ENCODE measurements around the gene ZBTB34.
"Not testable (repeated sequence)": the region's sequence is repeated elsewhere in the genome, so short reads cannot be mapped to it uniquely, and the experiment has no call there.

ZBTB34 gene, protein sequence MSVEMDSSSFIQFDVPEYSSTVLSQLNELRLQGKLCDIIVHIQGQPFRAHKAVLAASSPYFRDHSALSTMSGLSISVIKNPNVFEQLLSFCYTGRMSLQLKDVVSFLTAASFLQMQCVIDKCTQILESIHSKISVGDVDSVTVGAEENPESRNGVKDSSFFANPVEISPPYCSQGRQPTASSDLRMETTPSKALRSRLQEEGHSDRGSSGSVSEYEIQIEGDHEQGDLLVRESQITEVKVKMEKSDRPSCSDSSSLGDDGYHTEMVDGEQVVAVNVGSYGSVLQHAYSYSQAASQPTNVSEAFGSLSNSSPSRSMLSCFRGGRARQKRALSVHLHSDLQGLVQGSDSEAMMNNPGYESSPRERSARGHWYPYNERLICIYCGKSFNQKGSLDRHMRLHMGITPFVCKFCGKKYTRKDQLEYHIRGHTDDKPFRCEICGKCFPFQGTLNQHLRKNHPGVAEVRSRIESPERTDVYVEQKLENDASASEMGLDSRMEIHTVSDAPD

DNA sequence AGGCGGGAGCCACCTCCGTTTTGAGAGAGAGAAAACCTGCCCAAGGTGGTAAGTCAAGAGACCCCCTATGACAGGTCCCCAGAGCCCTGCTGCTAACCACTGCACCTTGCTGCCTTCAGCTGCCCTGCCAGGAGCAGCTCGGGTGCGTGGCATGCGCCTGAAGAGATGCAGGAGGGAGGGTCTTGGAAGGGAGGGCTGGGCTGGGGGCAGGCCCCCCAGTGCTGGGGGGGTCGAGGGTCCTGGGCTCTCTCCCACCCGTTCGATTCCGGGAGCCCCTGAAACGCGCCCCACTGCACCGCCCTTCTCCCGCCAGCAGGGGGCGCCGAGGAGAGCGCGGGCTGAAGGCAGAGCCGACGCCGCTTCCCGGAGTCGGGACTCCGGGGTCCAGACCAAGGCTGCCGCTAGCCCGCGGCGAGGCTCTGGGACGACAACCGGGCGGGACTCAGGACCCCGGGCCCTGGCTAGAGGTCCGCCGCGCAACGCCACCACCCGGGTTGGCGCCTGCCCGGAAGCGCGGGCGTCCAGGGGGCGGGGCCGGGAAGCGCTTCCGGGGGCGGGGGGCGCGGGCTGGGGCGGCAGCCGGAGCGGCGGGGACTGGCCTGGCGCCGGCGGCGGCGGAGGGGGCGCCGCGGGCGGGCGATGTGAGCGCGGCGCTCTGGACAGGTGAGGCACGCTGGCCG lies at the start of gene ZBTB34:
Gene ZBTB34, plus strand, starts transcription at position 563 of the 680 bp plus-strand sequence. CDS start 18,761 bp downstream, outside the sequence.
- H3K27me3 ChIP-seq (ENCODE audit: control insufficient read depth, insufficient read depth, low read length): no peaks in the 10 kb centered on the region
- peaks cover 2% of the 10 kb centered on the region for H3K36me3 ChIP-seq (ENCODE audit: control insufficient read depth, insufficient read depth, low read length)
- no peaks in the 10 kb centered on the region for H3K9me3 ChIP-seq (ENCODE audit: control insufficient read depth, insufficient read depth, low read length)
- peaks cover 20% of the 10 kb centered on the region for H3K4me1 ChIP-seq (ENCODE audit: control insufficient read depth, insufficient read depth, low read length)
- peak within 1 kb of the TSS; percentile 80 for H3K4me3 ChIP-seq (ENCODE audit: low read depth, low read length)
- H3K9ac ChIP-seq (ENCODE audit: low read depth, low read length): peak within 1 kb of the TSS; percentile 74

DNA sequence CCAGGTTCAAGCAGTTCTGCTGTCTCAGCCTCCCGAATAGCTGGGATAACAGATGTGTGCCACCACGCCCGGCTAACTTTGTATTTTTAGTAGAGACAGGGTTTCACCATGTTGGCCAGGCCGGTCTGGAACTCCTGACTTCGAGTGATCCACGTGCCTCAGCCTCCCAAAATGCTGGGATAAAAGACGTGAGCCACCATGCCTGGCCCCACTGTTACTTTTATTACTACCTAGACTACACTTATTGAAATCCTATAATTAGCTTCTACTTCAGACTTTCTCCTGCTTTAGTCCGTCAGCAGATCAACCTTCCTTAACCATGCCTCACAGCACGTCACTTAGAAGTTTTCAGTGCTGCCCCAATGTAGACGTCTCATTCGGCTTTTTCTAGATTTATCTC lies 47.4 kb upstream of the ZBTB34 start:
- Histone ChIP-seq H3K36me3 (ENCODE audit: control insufficient read depth, insufficient read depth, low read length) (no peaks in the 10 kb centered on the region), H3K4me3 (ENCODE audit: low read depth, low read length) (no peak overlapping the region), H3K4me1 (ENCODE audit: control insufficient read depth, insufficient read depth, low read length) (no peaks in the 10 kb centered on the region), H3K9me3 (ENCODE audit: control insufficient read depth, insufficient read depth, low read length) (no peaks in the 10 kb centered on the region), H3K27me3 (ENCODE audit: control insufficient read depth, insufficient read depth, low read length) (no peaks in the 10 kb centered on the region), H3K9ac (ENCODE audit: low read depth, low read length) (no peak overlapping the region)

DNA sequence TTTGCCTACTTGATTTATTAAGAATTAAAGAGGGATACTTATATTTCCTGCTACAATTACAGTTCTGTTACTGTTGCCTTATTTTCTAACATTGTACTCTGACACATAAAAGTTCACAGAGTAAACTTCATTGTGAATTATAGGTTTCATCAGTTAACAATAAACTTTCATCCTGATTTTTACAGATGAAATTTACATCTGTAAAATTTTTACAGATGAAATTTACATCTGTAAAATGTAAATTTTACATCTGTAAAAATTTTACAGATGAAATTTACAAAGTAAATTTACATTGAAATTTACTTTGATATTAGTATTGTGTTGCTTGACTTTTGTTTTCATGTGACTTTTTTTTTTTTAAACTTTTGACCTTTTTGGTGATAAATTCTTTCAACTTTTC lies 46.3 kb upstream of the ZBTB34 start:
- no peaks in the 10 kb centered on the region for H3K36me3 ChIP-seq (ENCODE audit: control insufficient read depth, insufficient read depth, low read length)
- H3K4me1 ChIP-seq (ENCODE audit: control insufficient read depth, insufficient read depth, low read length): no peaks in the 10 kb centered on the region
- H3K9me3 ChIP-seq (ENCODE audit: control insufficient read depth, insufficient read depth, low read length): no peaks in the 10 kb centered on the region
- no peak overlapping the region for H3K9ac ChIP-seq (ENCODE audit: low read depth, low read length)
- no peaks in the 10 kb centered on the region for H3K27me3 ChIP-seq (ENCODE audit: control insufficient read depth, insufficient read depth, low read length)
- no peak overlapping the region for H3K4me3 ChIP-seq (ENCODE audit: low read depth, low read length)

DNA sequence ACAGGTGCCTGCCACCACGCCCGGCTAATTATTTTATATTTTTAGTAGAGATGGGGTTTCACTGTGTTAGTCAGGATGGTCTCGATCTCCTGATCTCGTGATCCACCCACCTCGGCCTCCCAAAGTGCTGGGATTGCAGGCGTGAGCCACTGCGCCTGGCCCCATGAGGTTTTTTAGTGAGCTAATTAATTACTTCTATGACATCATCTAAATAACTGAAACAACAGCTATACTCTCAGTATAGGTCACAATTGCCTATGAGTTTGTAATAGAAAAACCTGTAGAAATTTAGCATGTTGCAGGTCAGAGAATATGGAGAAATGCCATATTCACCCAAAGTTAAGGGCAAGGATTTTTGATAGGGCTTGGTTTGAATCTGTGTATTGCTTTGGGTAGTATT lies 42.8 kb upstream of the ZBTB34 start:
- not testable (repeated sequence) for H3K36me3 ChIP-seq (ENCODE audit: control insufficient read depth, insufficient read depth, low read length); H3K9ac ChIP-seq (ENCODE audit: low read depth, low read length); H3K27me3 ChIP-seq (ENCODE audit: control insufficient read depth, insufficient read depth, low read length); H3K4me1 ChIP-seq (ENCODE audit: control insufficient read depth, insufficient read depth, low read length); H3K4me3 ChIP-seq (ENCODE audit: low read depth, low read length); H3K9me3 ChIP-seq (ENCODE audit: control insufficient read depth, insufficient read depth, low read length)

DNA sequence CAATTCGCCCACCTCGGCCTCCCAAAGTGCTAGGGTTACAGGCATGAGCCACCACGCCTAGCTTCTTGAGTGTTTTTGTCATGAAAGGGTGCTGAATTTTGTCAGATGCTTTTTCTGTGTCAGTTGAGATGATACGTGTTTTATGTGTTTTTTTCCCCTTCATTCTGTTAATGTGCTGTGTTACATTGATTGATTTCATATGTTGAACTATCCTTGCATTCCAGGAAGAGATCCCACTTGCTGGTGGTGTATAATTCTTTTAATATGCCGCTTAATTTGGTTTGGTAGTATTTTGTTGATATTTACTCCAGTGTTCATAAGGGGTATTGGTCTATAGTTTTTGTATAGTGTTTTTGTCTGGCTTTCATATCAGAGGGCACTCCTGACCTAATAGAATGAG lies 42.0 kb upstream of the ZBTB34 start:
- Histone ChIP-seq H3K9me3 (ENCODE audit: control insufficient read depth, insufficient read depth, low read length) (no peaks in the 10 kb centered on the region), H3K27me3 (ENCODE audit: control insufficient read depth, insufficient read depth, low read length) (no peaks in the 10 kb centered on the region), H3K36me3 (ENCODE audit: control insufficient read depth, insufficient read depth, low read length) (no peaks in the 10 kb centered on the region), H3K4me1 (ENCODE audit: control insufficient read depth, insufficient read depth, low read length) (no peaks in the 10 kb centered on the region), H3K9ac (ENCODE audit: low read depth, low read length) (no peak overlapping the region), H3K4me3 (ENCODE audit: low read depth, low read length) (no peak overlapping the region)

DNA sequence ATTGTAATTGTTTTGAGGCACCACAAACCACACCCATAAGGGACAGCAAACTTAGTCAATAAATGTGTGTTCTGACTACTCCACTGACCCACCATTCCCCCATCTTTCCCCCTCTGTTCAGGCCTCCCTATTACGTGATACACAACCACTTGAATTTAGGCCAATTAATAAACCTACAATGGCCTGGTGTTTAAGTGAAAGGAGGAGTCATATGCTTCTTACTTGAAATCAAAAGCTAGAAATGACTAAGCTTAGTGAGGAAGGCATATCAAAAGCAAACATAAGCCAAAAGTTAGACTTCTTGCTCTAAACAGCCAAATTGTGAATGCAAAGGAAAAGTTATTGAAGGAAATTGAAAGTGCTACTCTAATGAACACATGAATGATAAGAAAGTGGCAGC lies 41.0 kb upstream of the ZBTB34 start:
- no peaks in the 10 kb centered on the region for H3K36me3 ChIP-seq (ENCODE audit: control insufficient read depth, insufficient read depth, low read length)
- H3K9ac ChIP-seq (ENCODE audit: low read depth, low read length): no peak overlapping the region
- no peaks in the 10 kb centered on the region for H3K9me3 ChIP-seq (ENCODE audit: control insufficient read depth, insufficient read depth, low read length)
- no peaks in the 10 kb centered on the region for H3K4me1 ChIP-seq (ENCODE audit: control insufficient read depth, insufficient read depth, low read length)
- H3K4me3 ChIP-seq (ENCODE audit: low read depth, low read length): no peak overlapping the region
- H3K27me3 ChIP-seq (ENCODE audit: control insufficient read depth, insufficient read depth, low read length): no peaks in the 10 kb centered on the region

DNA sequence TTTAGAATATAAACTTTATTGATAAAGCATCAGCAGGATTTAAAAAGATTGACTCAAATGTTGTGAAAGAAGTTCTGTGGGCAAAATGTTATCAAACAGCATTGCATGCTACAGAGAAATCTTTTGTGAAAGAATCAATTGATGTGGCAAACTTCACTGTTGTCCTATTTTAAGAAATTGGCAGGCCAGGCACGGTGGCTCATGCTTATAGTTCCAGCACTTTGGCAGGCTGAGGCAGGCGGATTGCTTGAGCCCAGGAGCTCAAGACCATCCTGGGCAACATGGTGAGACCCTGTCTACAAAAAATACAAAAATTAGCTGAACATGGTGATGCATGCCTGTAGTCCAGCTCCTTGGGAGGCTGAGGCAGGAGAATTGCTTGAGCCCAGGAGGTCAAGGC lies 38.2 kb upstream of the ZBTB34 start:
- H3K36me3 ChIP-seq (ENCODE audit: control insufficient read depth, insufficient read depth, low read length): no peaks in the 10 kb centered on the region
- no peaks in the 10 kb centered on the region for H3K4me1 ChIP-seq (ENCODE audit: control insufficient read depth, insufficient read depth, low read length)
- H3K4me3 ChIP-seq (ENCODE audit: low read depth, low read length): no peak overlapping the region
- no peaks in the 10 kb centered on the region for H3K9me3 ChIP-seq (ENCODE audit: control insufficient read depth, insufficient read depth, low read length)
- H3K27me3 ChIP-seq (ENCODE audit: control insufficient read depth, insufficient read depth, low read length): no peaks in the 10 kb centered on the region
- H3K9ac ChIP-seq (ENCODE audit: low read depth, low read length): no peak overlapping the region

DNA sequence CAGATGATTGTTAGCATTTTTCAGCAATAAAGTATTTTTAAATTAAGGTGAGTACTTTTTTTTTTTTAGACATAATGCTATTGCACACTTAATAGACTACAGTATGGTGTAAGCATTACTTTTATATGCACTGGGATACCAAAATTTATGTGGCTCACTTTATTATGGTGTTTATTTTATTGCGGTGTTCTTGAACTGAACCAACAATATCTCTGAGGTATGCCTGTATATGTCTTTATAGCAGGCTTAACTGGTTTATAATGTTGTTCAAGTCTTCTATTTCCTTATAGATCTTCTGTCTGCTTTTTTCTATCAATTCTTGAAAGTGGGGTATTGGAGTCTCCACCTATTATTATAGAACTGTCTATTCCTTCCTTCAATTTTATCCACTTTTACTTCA lies 37.6 kb upstream of the ZBTB34 start:
- H3K36me3 ChIP-seq (ENCODE audit: control insufficient read depth, insufficient read depth, low read length): no peaks in the 10 kb centered on the region
- no peaks in the 10 kb centered on the region for H3K4me1 ChIP-seq (ENCODE audit: control insufficient read depth, insufficient read depth, low read length)
- H3K9me3 ChIP-seq (ENCODE audit: control insufficient read depth, insufficient read depth, low read length): no peaks in the 10 kb centered on the region
- no peak overlapping the region for H3K9ac ChIP-seq (ENCODE audit: low read depth, low read length)
- no peak overlapping the region for H3K4me3 ChIP-seq (ENCODE audit: low read depth, low read length)
- no peaks in the 10 kb centered on the region for H3K27me3 ChIP-seq (ENCODE audit: control insufficient read depth, insufficient read depth, low read length)

DNA sequence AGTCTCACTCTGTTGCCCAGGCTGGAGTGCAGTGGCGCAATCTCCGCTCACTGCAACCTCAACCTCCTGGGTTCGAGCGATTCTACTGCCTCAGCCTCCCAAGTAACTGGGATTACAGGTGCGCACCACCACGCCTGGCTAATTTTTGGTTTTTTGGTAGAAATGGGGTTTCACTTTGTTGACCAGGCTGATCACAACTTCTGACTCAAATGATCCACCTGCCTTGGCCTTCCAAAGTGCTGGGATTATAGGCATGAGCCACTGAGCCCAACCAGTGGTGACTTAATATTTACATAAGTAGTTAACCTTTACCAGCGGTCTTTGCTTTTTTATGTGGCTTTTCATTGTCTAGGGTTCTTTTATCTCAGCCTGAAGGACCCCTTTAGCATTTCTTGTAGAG lies 36.4 kb upstream of the ZBTB34 start:
- H3K36me3 ChIP-seq (ENCODE audit: control insufficient read depth, insufficient read depth, low read length); H3K4me1 ChIP-seq (ENCODE audit: control insufficient read depth, insufficient read depth, low read length); H3K4me3 ChIP-seq (ENCODE audit: low read depth, low read length): not testable (repeated sequence)

DNA sequence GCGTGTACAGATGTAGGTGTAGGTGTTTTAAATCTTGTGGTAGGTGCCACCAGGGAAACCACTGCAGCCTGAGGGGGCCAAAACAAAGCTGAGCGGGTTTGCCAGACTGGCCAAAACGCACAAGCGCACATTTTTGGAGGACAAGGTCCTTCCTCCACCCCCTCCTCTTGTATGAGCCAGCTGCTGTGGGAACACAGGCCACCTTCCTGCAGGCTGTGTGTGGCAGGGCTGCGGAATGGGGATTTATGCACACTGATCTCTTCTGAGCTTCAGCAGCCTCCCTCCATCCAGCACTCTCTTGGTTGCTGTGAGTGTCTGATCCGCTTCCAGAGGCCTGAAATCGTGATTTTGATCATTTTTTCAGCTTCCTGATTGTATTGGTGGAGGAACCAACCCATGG lies 33.2 kb upstream of the ZBTB34 start:
- Histone ChIP-seq H3K9ac (ENCODE audit: low read depth, low read length) (no peak overlapping the region), H3K36me3 (ENCODE audit: control insufficient read depth, insufficient read depth, low read length) (no peaks in the 10 kb centered on the region), H3K4me3 (ENCODE audit: low read depth, low read length) (no peak overlapping the region), H3K9me3 (ENCODE audit: control insufficient read depth, insufficient read depth, low read length) (no peaks in the 10 kb centered on the region), H3K4me1 (ENCODE audit: control insufficient read depth, insufficient read depth, low read length) (no peaks in the 10 kb centered on the region), H3K27me3 (ENCODE audit: control insufficient read depth, insufficient read depth, low read length) (no peaks in the 10 kb centered on the region)

More for the DNA sequence above, 36.4 kb upstream of the ZBTB34 start:
- H3K27me3 ChIP-seq (ENCODE audit: control insufficient read depth, insufficient read depth, low read length); H3K9ac ChIP-seq (ENCODE audit: low read depth, low read length); H3K9me3 ChIP-seq (ENCODE audit: control insufficient read depth, insufficient read depth, low read length): not testable (repeated sequence)

DNA sequence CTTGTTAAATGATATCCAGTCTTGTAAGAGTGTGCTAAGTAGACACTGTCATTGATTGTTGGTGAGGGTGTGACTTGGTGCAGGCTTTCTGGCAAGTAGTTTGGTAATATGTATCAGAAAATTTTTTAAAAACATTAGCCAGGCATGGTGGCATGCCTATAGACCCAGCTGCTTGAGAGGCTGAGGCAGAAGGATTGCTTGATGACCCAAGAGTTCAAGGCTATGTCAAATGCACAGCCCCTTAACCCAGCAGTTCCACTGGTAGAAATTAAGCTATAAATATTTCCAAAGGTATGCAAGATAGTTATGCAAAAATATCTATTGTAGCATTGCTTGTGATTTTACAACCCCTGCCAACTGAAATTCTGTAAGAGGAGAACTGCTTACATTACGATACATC lies 31.4 kb upstream of the ZBTB34 start:
- Histone ChIP-seq H3K4me3 (ENCODE audit: low read depth, low read length) (no peak overlapping the region), H3K4me1 (ENCODE audit: control insufficient read depth, insufficient read depth, low read length) (no peaks in the 10 kb centered on the region), H3K9me3 (ENCODE audit: control insufficient read depth, insufficient read depth, low read length) (no peaks in the 10 kb centered on the region), H3K9ac (ENCODE audit: low read depth, low read length) (no peak overlapping the region), H3K36me3 (ENCODE audit: control insufficient read depth, insufficient read depth, low read length) (peaks cover 9% of the 10 kb centered on the region), H3K27me3 (ENCODE audit: control insufficient read depth, insufficient read depth, low read length) (no peaks in the 10 kb centered on the region)

DNA sequence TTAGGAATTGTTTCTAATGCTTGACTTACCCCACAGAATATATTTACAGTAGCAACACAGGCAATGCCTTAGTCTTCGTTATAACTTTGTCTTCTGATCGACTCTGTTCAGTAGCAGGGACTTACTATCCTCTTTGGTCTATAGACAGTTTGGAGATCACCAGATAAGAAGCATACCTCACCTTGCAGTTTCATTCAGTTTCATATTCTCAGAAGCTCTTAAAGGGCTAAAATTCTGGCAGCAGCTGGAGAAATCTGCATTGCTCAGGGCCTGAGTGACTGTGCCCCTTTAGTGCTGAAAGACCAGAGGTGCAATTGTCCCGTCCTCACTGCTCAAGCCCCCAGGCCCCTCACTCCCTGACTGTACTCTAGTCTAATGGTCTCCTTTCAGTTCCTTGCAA lies 29.6 kb upstream of the ZBTB34 start:
- Histone ChIP-seq H3K36me3 (ENCODE audit: control insufficient read depth, insufficient read depth, low read length) (peaks cover 9% of the 10 kb centered on the region), H3K4me1 (ENCODE audit: control insufficient read depth, insufficient read depth, low read length) (no peaks in the 10 kb centered on the region), H3K9me3 (ENCODE audit: control insufficient read depth, insufficient read depth, low read length) (no peaks in the 10 kb centered on the region), H3K9ac (ENCODE audit: low read depth, low read length) (no peak overlapping the region), H3K4me3 (ENCODE audit: low read depth, low read length) (no peak overlapping the region), H3K27me3 (ENCODE audit: control insufficient read depth, insufficient read depth, low read length) (no peaks in the 10 kb centered on the region)

All from iPS-15b (cell line).